CD14-positive monocyte (primary cell): Measurements from ENCODE around the gene TMEM201. TPM values are rescaled to one million over a fixed set of nuclear protein-coding genes. Genes with fewer than 3 reads are reported as not detected.

Source experiments
- DNase-seq, 3 donors: peaks; one replicate each; pipeline ENCODE4 v3.0.0-alpha.2; 2011 to 2022
- H2AFZ ChIP-seq: 2 replicates; pipeline ENCODE4 v1.6.0; 2012; ENCODE audit warnings: mild to moderate bottlenecking, low read depth, low read length, inconsistent platforms; ENCODE audit not compliant: insufficient read depth, poor library complexity, severe bottlenecking
- H3K27ac ChIP-seq, 2 donors: 1 replicate in 1 of 2; 2 replicates in 1 of 2; pipeline ENCODE4 v1.5.1; 2012 to 2013; ENCODE audit warnings: low read length in 2 of 2, control low read depth in 1 of 2, inconsistent platforms in 1 of 2, low read depth in 1 of 2, mild to moderate bottlenecking in 1 of 2
- H3K27me3 ChIP-seq, 2 donors: one replicate each; pipeline versions ENCODE4 v1.6.0 to v1.6.1; 2011 to 2013; ENCODE audit warnings: low read length in 2 of 2; ENCODE audit not compliant: control insufficient read depth in 2 of 2, insufficient read depth in 2 of 2
- H3K36me3 ChIP-seq, 2 donors: replicated peaks in 1 of 2; 1 replicate in 1 of 2; 2 replicates in 1 of 2; pipeline versions ENCODE4 v1.5.1 to v1.6.1; 2012 to 2013; ENCODE audit warnings: low read length in 2 of 2, control low read depth in 1 of 2, inconsistent platforms in 1 of 2, mild to moderate bottlenecking in 1 of 2; ENCODE audit not compliant: insufficient read depth in 2 of 2, control insufficient read depth in 1 of 2
- H3K4me1 ChIP-seq, 2 donors: 1 replicate in 1 of 2; 2 replicates in 1 of 2; pipeline versions ENCODE4 v1.5.1 to v1.6.1; 2012 to 2013; ENCODE audit warnings: low read length in 2 of 2, control low read depth in 1 of 2, inconsistent platforms in 1 of 2, mild to moderate bottlenecking in 1 of 2, moderate library complexity in 1 of 2; ENCODE audit not compliant: insufficient read depth in 2 of 2, control insufficient read depth in 1 of 2
- H3K4me2 ChIP-seq: replicated peaks from 2 replicates; pipeline ENCODE3; 2012; ENCODE audit warnings: low read length, moderate library complexity, mild to moderate bottlenecking; ENCODE audit not compliant: poor library complexity, severe bottlenecking; ENCODE audit errors: extremely low read depth
- H3K4me3 ChIP-seq, 3 experiments: fragments of 200-600 bp in 1 of 3; sonication (generic) in 1 of 3; replicated peaks in 1 of 3; 1 replicate in 2 of 3; 2 replicates in 1 of 3; pipeline ENCODE4 v1.5.1; 2011 to 2013; ENCODE audit warnings: low read length in 3 of 3, mild to moderate bottlenecking in 3 of 3, control low read depth in 2 of 3, low read depth in 2 of 3, inconsistent platforms in 1 of 3, moderate library complexity in 1 of 3
- H3K79me2 ChIP-seq: 2 replicates; pipeline ENCODE4 v1.6.0; 2012; ENCODE audit warnings: mild to moderate bottlenecking, control low read depth, inconsistent platforms, low read length, moderate library complexity; ENCODE audit not compliant: insufficient read depth
- H3K9ac ChIP-seq: 2 replicates; pipeline ENCODE4 v1.6.0; 2017; ENCODE audit warnings: low read length, mild to moderate bottlenecking; ENCODE audit not compliant: insufficient read depth, poor library complexity, severe bottlenecking
- H3K9me3 ChIP-seq, 2 donors: replicated peaks in 1 of 2; 1 replicate in 1 of 2; 2 replicates in 1 of 2; pipeline versions ENCODE4 v1.5.1 to v1.6.1; 2012 to 2013; ENCODE audit warnings: low read length in 2 of 2, control low read depth in 1 of 2; ENCODE audit not compliant: control insufficient read depth in 1 of 2, insufficient read depth in 1 of 2
- H4K20me1 ChIP-seq: 2 replicates; pipeline ENCODE4 v1.6.0; 2012; ENCODE audit warnings: mild to moderate bottlenecking, low read length, control low read depth, moderate library complexity; ENCODE audit not compliant: insufficient read depth
- H3K27ac Mint-ChIP-seq, 7 donors: one replicate each; pipeline ENCODE4 v1.8.0; 2020; ENCODE audit warnings: mild to moderate bottlenecking in 7 of 7, mixed read lengths in 7 of 7, moderate library complexity in 6 of 7, inconsistent platforms in 2 of 7
- H3K27me3 Mint-ChIP-seq, 3 donors: one replicate each; pipeline ENCODE4 v1.8.0; 2021 to 2022; ENCODE audit warnings: low read depth in 3 of 3, mild to moderate bottlenecking in 3 of 3, mixed read lengths in 3 of 3, moderate library complexity in 3 of 3, inconsistent platforms in 1 of 3
- H3K36me3 Mint-ChIP-seq, 2 donors: one replicate each; pipeline ENCODE4 v1.8.0; 2020; ENCODE audit warnings: mixed read lengths in 2 of 2, inconsistent platforms in 1 of 2, mild to moderate bottlenecking in 1 of 2
- H3K4me1 Mint-ChIP-seq: one replicate; pipeline ENCODE4 v1.8.0; 2020; ENCODE audit warnings: mild to moderate bottlenecking, mixed read lengths
- H3K4me3 Mint-ChIP-seq, 2 donors: one replicate each; pipeline ENCODE4 v1.8.0; 2020; ENCODE audit warnings: mild to moderate bottlenecking in 2 of 2, mixed read lengths in 2 of 2, moderate library complexity in 1 of 2
- H3K9me3 Mint-ChIP-seq, 7 donors: one replicate each; pipeline ENCODE4 v1.8.0; 2020 to 2022; ENCODE audit warnings: mixed read lengths in 7 of 7, mild to moderate bottlenecking in 6 of 7, moderate library complexity in 6 of 7, inconsistent platforms in 2 of 7
- CTCF ChIP-seq: fragments of 200-600 bp; IDR thresholded peaks from one replicate; pipeline ENCODE4 v1.8.0; 2022; ENCODE audit warnings: antibody characterized with exemption, mild to moderate bottlenecking
- WGBS: methylation state at CpG from one replicate; pipeline ENCODE4 v1.1.5; 2013; ENCODE audit warnings: missing lambda C conversion rate; ENCODE audit not compliant: insufficient coverage; 5-methylcytosine and 5-hydroxymethylcytosine counted together
- intact Hi-C, 2 donors: fragments of 100-400 bp; cut with micrococcal nuclease; formaldehyde crosslinking; loops; one replicate each; pipeline versions ENCODE4 v1.15.0 to v1.15.1; 2023
- polyA plus RNA-seq, 3 donors: library from polyadenylated mRNA; depleted of rRNA in 1 of 3; unstranded in 2 of 3; stranded (reverse) in 1 of 3; fragments of 300-500 nt in 2 of 3; fragments of >200 nt in 1 of 3; fragmentation: Illumina TruSeq in 2 of 3; gene quantifications; 1 replicate in 2 of 3; 2 replicates in 1 of 3; pipeline ENCODE4 v1.2.3, GENCODE V29; 2012 to 2021

TMEM201 gene
- polyA plus RNA-seq, 3 donors = 0.37 to 3.7 (median 0.37) TPM

- Histone ChIP-seq H2AFZ (no peak overlapping the region), H3K27me3 (no peaks in the 10 kb centered on the region), H3K4me1 (peaks cover 71 to 74% of the 10 kb centered on the region in 2 donors), H3K9ac (peak overlapping the region; percentile 40), H3K36me3 (peaks cover 12 to 30% of the 10 kb centered on the region in 2 donors), H3K4me3 (no peak overlapping the region), H3K27ac (peak overlapping the region in 1 of 2 donors; percentile 74), H3K4me2 (peak overlapping the region; percentile 19), H4K20me1 (peaks cover 100% of the 10 kb centered on the region), H3K9me3 (no peaks in the 10 kb centered on the region), H3K79me2 (peaks cover 100% of the 10 kb centered on the region)
- Mint-ChIP-seq H3K4me3 (peak overlapping the region in 1 of 2 donors; percentile 59), H3K4me1 (peaks cover 81% of the 10 kb centered on the region), H3K27me3 (no peaks in the 10 kb centered on the region), H3K9me3 (no peaks in the 10 kb centered on the region), H3K36me3 (peaks cover 11 to 26% of the 10 kb centered on the region in 2 donors), H3K27ac (peak overlapping the region; percentile 62 to 88 (median 84))
- intact Hi-C loops = no loop called here
- no peak for TF ChIP-seq CTCF
- DNase-seq = peak in 1 of 3 donors; percentile 34
- WGBS = 22% methylated on average over 1 of the region's 2 CpGs
Measured at GRCh38 chr1:9657521-9658032, 68.9 kb downstream of the TMEM201 start.

- 40% methylated on average over 1 of the region's 4 CpGs for WGBS
- Histone ChIP-seq H4K20me1 (peaks cover 100% of the 10 kb centered on the region), H3K4me2 (peak overlapping the region; percentile 5), H3K9ac (no peak overlapping the region), H2AFZ (no peak overlapping the region), H3K36me3 (peaks cover 18 to 36% of the 10 kb centered on the region in 2 donors), H3K9me3 (no peaks in the 10 kb centered on the region), H3K79me2 (peaks cover 100% of the 10 kb centered on the region), H3K4me1 (peaks cover 65 to 68% of the 10 kb centered on the region in 2 donors), H3K27ac (peak overlapping the region in 1 of 2 donors; percentile 74), H3K27me3 (no peaks in the 10 kb centered on the region), H3K4me3 (no peak overlapping the region)
- Mint-ChIP-seq H3K4me3 (no peak overlapping the region), H3K27ac (peak overlapping the region in 4 of 7 donors; percentile 68 to 88 (median 76)), H3K36me3 (peaks cover 14 to 33% of the 10 kb centered on the region in 2 donors), H3K27me3 (no peaks in the 10 kb centered on the region), H3K4me1 (peaks cover 79% of the 10 kb centered on the region), H3K9me3 (no peaks in the 10 kb centered on the region)
- DNase-seq = no peak
- intact Hi-C loops = no loop called here
- TF ChIP-seq CTCF = no peak
Measured at GRCh38 chr1:9658199-9658598, 69.5 kb downstream of the TMEM201 start.
